ENCODE measurements around the gene UPF1.

DNA sequence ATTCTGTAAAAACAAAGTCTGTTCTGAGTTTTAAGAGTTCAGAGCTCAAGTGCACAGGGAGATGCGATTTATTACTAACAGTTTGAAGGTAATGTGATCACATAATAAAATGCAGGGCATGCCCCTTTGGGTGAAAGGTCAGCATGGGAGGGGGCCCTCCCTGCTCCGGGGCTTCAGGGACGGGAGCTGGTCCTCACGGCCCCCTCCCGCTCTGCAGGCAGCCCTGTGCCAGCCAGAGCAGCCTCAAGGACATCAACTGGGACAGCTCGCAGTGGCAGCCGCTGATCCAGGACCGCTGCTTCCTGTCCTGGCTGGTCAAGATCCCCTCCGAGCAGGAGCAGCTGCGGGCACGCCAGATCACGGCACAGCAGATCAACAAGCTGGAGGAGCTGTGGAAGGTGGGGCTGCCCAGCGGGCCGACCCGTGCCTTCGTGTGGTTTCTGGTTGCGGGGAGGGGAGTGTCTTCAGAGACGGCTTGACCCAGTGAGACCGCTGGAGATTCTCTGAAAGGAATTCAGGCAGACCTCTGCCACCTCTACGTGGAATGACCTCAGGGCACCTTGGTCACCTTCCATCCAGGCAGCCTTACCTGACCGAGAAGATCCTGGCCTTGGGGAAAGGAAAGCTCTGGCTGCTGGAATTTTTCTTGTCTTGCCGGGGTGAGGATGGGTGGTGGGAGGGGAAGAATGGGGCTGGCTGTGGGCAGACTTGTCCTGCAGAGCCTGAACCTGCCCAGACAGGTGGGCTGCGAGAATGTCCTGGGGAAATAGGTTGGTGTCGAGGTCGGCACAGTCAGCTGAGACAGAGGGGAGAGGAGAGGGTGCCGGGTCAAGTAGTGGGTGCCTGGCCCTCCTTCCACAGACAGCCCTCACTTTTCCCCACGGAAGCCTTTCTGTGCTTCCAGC lies 19.0 kb downstream of the UPF1 start:
- TF ChIP-seq, protein P1, sequence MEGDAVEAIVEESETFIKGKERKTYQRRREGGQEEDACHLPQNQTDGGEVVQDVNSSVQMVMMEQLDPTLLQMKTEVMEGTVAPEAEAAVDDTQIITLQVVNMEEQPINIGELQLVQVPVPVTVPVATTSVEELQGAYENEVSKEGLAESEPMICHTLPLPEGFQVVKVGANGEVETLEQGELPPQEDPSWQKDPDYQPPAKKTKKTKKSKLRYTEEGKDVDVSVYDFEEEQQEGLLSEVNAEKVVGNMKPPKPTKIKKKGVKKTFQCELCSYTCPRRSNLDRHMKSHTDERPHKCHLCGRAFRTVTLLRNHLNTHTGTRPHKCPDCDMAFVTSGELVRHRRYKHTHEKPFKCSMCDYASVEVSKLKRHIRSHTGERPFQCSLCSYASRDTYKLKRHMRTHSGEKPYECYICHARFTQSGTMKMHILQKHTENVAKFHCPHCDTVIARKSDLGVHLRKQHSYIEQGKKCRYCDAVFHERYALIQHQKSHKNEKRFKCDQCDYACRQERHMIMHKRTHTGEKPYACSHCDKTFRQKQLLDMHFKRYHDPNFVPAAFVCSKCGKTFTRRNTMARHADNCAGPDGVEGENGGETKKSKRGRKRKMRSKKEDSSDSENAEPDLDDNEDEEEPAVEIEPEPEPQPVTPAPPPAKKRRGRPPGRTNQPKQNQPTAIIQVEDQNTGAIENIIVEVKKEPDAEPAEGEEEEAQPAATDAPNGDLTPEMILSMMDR (IDR thresholded peaks at IDR 0.05) = no peak
- TF ChIP-seq POLR2A (IDR thresholded peaks at IDR 0.05) (no peak), POLR2AphosphoS5 (IDR thresholded peaks at IDR 0.05) (no peak)

All from transverse colon (tissue), 4 donors.